HS-27A (cell line): ENCODE data around the gene REG1B.
"Not testable (repeated sequence)": the region's sequence is repeated elsewhere in the genome, so short reads cannot be mapped to it uniquely, and the experiment has no call there.

ENCODE experiments used
- DNase-seq: peaks from one replicate; pipeline ENCODE4 v3.0.0-alpha.2; 2012; ENCODE audit warnings: low read depth, missing footprints

The REG1B gene

DNA sequence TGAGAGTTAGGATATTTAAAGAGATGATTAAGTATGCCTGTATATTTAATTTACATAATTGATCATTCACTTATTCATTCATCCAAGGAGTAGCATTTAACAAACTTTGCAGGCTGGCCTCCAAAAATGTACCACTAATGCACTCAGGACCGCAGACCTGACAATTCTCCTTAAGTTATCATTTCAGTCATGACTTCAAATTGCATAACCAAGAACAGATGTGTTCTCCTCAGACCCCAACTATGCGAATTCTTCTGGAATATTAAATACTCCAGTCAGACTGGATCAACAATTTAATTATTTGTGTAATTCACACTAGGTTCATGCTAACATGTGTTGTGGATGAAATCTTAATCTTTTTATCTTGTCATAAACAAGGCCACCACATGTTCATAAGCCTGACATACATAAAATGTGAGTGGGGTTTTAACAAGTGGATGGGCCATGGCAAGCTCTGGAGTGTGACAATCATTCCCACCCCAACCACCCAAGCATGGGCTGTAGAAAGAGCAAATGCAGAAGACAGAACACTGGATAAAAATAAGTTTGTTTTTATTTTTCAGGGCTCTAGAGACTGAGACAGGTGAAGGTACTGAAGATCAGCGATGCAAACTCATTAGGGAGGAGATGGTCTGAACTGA lies 3.2 kb downstream of the REG1B start:
- no peak for DNase-seq

DNA sequence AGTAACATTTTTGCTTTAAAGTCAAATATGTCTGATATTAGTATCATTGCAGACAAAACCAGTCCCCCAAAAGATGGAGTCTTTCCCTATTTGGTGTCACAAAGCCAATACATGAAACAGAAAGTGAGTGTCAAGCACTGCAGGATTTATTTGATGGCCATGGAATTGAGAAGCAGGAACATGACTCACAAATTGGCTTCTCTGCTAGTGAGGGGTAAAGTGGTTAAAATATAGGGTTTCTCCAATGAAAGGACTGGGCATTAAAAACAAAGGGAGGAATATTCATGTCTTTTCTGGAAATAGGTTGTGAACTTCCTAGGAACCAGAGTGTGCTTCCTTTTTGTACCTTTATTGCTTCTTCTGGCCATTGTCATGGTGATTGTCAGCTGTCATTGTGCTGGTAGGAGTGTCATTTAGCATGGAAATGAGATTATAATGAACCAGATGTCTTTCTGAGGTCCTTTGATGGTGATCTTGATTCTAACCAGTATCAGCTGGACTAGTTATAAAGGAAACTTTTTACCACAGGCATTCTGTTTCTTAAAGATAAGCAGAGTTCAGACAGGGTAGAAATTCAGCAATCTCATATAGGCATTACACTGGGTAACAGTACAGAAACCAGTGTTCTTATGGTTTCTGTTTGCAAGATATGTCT lies 4.1 kb downstream of the REG1B start:
- no peak for DNase-seq

GRCh38 chr2:79082987-79083386 lies 4.8 kb downstream of the REG1B start:
- DNase-seq: no peak

- no peak for DNase-seq
Measured at GRCh38 chr2:79071078-79071477, 16.7 kb downstream of the REG1B start.

DNA sequence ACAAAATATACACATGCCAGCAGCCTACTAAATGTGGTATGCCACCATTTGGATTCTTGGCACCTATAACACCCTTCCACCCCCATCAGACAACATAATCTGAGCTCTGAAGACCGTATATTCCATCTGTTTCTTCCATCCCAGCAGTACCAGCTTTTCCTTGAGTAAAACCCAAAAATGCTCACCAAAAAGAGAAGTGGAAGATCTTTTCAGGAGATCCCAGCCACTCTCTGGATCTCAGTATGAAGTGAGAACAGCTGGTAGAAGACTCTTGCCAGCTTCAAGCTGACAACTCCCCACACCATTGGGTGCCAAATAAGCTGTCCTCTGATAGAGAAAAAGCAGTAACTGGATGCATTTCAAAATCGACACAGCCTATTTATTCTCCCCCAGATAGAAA lies 22.6 kb downstream of the REG1B start:
- DNase-seq: no peak

DNA sequence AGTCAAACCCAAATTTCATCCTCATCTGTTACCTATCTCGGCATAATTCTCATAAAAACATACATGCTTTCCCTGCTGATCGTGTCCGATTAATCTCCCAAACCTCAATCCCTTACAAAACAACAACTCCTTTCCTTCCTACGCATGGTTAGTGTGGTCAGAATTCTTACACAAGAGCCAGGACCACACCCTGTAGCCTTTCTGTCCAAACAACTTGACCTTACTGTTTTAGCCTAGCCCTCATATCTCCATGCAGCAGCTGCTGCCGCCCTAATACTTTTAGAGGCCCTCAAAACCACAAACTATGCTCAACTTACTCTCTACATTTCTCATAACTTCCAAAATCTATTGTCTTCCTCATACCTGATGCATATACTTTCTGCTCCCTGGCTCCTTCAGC lies 33.0 kb downstream of the REG1B start:
- DNase-seq: not testable (repeated sequence)

DNA sequence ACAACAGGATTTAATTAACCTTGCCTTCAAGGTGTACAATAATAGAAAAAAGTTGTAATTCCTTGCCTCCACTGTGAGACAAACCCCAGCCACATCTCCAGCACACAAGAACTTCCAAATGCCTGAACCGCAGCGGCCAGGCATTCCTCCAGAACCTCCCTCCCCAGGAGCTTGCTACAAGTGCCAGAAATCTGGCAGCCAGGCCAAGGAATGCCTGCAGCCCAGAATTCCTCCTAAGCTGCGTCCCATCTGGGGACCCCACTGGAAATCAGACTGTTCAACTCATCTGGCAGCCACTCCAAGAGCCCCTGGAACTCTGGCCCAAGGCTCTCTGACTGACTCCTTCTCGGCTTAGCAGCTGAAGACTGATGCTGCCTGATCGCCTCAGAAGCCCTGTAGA lies 34.3 kb downstream of the REG1B start:
- DNase-seq: not testable (repeated sequence)

DNA sequence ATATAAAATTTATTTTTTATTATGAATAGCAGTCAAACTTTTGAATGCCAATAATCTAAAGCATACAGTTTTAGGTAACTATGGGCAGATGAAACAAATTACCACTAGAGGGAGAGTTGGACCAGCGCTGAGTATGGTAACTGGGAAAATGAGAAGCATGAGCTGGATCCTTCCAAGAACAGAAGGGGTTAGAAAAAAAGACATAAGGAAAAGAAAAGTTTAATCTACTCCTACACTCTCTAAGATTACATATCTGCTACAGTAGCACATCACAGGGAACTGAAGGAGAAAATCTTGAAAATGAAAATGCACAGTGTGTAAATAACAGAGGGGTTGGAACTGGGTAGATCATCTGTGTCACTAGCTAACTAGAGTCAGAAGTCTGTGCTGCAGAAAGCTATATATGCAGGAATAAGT lies 46.8 kb downstream of the REG1B start:
- DNase-seq: no peak

DNA sequence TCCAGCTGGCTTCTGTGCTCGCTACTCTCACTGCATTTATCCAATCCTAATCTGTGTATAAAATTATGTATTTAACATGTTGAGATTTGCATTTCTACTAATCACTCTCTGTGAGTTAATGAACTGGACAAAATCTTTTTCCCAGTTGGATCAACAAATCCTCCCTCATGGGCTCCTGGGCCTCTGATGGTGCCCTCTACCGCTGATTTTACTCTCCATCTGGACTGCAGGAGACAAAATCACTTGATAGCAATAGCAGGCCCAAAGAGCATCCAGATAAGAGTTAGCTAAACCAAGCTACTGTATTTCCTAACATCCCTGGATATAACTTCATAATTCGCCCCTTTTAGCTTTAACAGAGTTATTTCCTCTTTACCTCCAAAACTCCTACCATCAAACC lies 47.8 kb downstream of the REG1B start:
- no peak for DNase-seq
